Measurements from ENCODE around the gene SENP6. TPM values are rescaled to one million over a fixed set of nuclear protein-coding genes. Genes with fewer than 3 reads are reported as not detected.

SENP6 gene
- total and polyA plus RNA-seq, 2 experiments from 2014 or later = 43.1 to 50.8 TPM

- Histone ChIP-seq H3K36me3 (ENCODE audit: low read depth) (no peaks in the 10 kb centered on the region), H3K27me3 (replicated peaks; ENCODE audit: insufficient read depth) (no peaks in the 10 kb centered on the region), H3K27ac (peak overlapping the region; percentile 25; the same call in 1 of the 2 replicates), H3K4me2 (ENCODE audit: unreplicated experiment) (peak overlapping the region; percentile 48), H3K4me1 (ENCODE audit: insufficient read depth) (peaks cover 18% of the 10 kb centered on the region), H3K9me3 (ENCODE audit: low read depth) (no peaks in the 10 kb centered on the region), H3K4me3 (no peak overlapping the region), H3K9me2 (ENCODE audit: insufficient read depth) (no peaks in the 10 kb centered on the region), H3K79me2 (ENCODE audit: insufficient read depth) (peaks cover 61% of the 10 kb centered on the region), H2AFZ (no peak overlapping the region), H3K9ac (no peak overlapping the region), H4K20me1 (ENCODE audit: insufficient read depth) (no peaks in the 10 kb centered on the region), H3F3A (ENCODE audit: insufficient read depth) (peaks cover 17% of the 10 kb centered on the region)
- TF ChIP-seq EZH2phosphoT487 (IDR thresholded peaks at IDR 0.05; ENCODE audit: insufficient read depth, low read depth) (no peak), EZH2 (IDR thresholded peaks at IDR 0.05; ENCODE audit: insufficient read depth, poor library complexity, severe bottlenecking) (no peak)
- in situ Hi-C loops (cut with MboI) = no loop called here
- DNase-seq = peak; percentile 26
- 90 to 96% methylated on average over 3 of the region's 3 CpGs for WGBS, 2 experiments (ENCODE audit: low coverage in 1 of 2, low lambda C conversion rate in 2 of 2, missing lambda C conversion rate in 2 of 2)
Measured at GRCh38 chr6:75752365-75752764, 150.7 kb downstream of the SENP6 start.

DNA sequence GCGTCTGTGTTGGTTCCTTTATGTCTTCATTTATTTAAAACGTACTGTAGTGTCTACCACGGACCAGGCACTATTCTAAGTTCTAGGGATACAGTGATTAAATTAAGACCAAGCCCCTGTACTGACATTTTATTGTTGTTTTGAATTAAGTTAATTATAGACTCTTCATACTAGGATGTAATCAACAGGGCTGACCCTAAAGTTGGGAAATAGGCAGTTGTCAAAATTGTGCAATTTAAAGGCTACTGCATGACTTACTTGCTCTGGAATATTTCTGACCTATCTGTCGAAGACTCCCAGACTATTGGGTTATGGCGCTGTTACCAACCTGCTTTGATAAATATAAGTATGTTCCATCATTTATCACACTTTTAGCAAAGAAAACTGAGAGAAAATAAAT lies 154.0 kb downstream of the SENP6 start:
- Histone ChIP-seq H3K4me2 (ENCODE audit: unreplicated experiment) (no peak overlapping the region), H3K4me3 (no peak overlapping the region), H3K79me2 (ENCODE audit: insufficient read depth) (peaks cover 71% of the 10 kb centered on the region), H3F3A (ENCODE audit: insufficient read depth) (peaks cover 17% of the 10 kb centered on the region), H3K36me3 (ENCODE audit: low read depth) (no peaks in the 10 kb centered on the region), H2AFZ (no peak overlapping the region), H3K27me3 (replicated peaks; ENCODE audit: insufficient read depth) (no peaks in the 10 kb centered on the region), H3K27ac (no peak overlapping the region), H3K9ac (no peak overlapping the region), H3K9me3 (ENCODE audit: low read depth) (no peaks in the 10 kb centered on the region), H3K4me1 (ENCODE audit: insufficient read depth) (peaks cover 29% of the 10 kb centered on the region), H4K20me1 (ENCODE audit: insufficient read depth) (no peaks in the 10 kb centered on the region), H3K9me2 (ENCODE audit: insufficient read depth) (no peaks in the 10 kb centered on the region)
- peak; percentile 7 for DNase-seq
- TF ChIP-seq EZH2 (IDR thresholded peaks at IDR 0.05; ENCODE audit: insufficient read depth, poor library complexity, severe bottlenecking) (no peak), EZH2phosphoT487 (IDR thresholded peaks at IDR 0.05; ENCODE audit: insufficient read depth, low read depth) (no peak)
- WGBS, 2 experiments (ENCODE audit: low coverage in 1 of 2, low lambda C conversion rate in 2 of 2, missing lambda C conversion rate in 2 of 2) = 76 to 83% methylated on average over 5 of the region's 5 CpGs
- in situ Hi-C loops (cut with MboI) = no loop called here

DNA sequence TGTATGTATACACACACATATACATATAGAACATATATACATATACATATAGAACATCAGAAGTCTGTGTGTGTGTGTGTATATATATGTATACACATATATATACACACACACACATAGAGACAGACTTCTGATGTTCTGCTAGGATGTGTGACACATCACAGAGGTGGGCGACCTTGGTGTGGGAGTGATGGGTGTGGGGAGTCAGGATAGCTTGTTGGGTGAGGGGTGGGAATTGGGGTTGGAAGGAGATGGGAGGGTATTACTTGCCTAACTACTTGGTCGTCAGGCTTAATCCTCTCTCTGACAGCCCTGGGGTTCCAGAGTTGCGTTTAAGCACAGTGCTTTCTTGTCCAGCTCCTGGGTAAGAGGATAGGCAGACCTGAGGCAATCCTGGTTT lies 155.6 kb downstream of the SENP6 start:
- Histone ChIP-seq H3K27me3 (replicated peaks; ENCODE audit: insufficient read depth) (no peaks in the 10 kb centered on the region), H3K4me1 (ENCODE audit: insufficient read depth) (peaks cover 25% of the 10 kb centered on the region), H3K4me2 (ENCODE audit: unreplicated experiment) (no peak overlapping the region), H3K9me3 (ENCODE audit: low read depth) (no peaks in the 10 kb centered on the region), H2AFZ (no peak overlapping the region), H3K27ac (no peak overlapping the region), H3F3A (ENCODE audit: insufficient read depth) (peaks cover 13% of the 10 kb centered on the region), H3K9ac (no peak overlapping the region), H3K9me2 (ENCODE audit: insufficient read depth) (no peaks in the 10 kb centered on the region), H3K79me2 (ENCODE audit: insufficient read depth) (peaks cover 73% of the 10 kb centered on the region), H3K4me3 (no peak overlapping the region), H3K36me3 (ENCODE audit: low read depth) (no peaks in the 10 kb centered on the region), H4K20me1 (ENCODE audit: insufficient read depth) (0 out of 2 replicates have a peak, but pooled peaks cover 6% of the 10 kb centered on the region)
- TF ChIP-seq EZH2 (IDR thresholded peaks at IDR 0.05; ENCODE audit: insufficient read depth, poor library complexity, severe bottlenecking) (no peak), EZH2phosphoT487 (IDR thresholded peaks at IDR 0.05; ENCODE audit: insufficient read depth, low read depth) (no peak)
- in situ Hi-C loops (cut with MboI) = no loop called here
- 84 to 91% methylated on average over 3 of the region's 3 CpGs for whole genome bisulfite sequencing, 2 experiments (ENCODE audit: low coverage in 1 of 2, low lambda C conversion rate in 2 of 2, missing lambda C conversion rate in 2 of 2)
- no peak for DNase-seq

GRCh38 chr6:75758061-75758460 lies 156.4 kb downstream of the SENP6 start:
- Histone ChIP-seq H4K20me1 (ENCODE audit: insufficient read depth) (0 out of 2 replicates have a peak, but pooled peaks cover 6% of the 10 kb centered on the region), H3K27ac (no peak overlapping the region), H3K27me3 (replicated peaks; ENCODE audit: insufficient read depth) (no peaks in the 10 kb centered on the region), H3K9me2 (ENCODE audit: insufficient read depth) (no peaks in the 10 kb centered on the region), H2AFZ (no peak overlapping the region), H3K36me3 (ENCODE audit: low read depth) (no peaks in the 10 kb centered on the region), H3F3A (ENCODE audit: insufficient read depth) (peaks cover 5% of the 10 kb centered on the region), H3K9ac (no peak overlapping the region), H3K4me1 (ENCODE audit: insufficient read depth) (peaks cover 17% of the 10 kb centered on the region), H3K9me3 (ENCODE audit: low read depth) (no peaks in the 10 kb centered on the region), H3K4me2 (ENCODE audit: unreplicated experiment) (no peak overlapping the region), H3K4me3 (no peak overlapping the region), H3K79me2 (ENCODE audit: insufficient read depth) (peaks cover 70% of the 10 kb centered on the region)
- in situ Hi-C loops (cut with MboI) = no loop called here
- no peak for TF ChIP-seq EZH2phosphoT487 (IDR thresholded peaks at IDR 0.05; ENCODE audit: insufficient read depth, low read depth)
- TF ChIP-seq EZH2 (IDR thresholded peaks at IDR 0.05; ENCODE audit: insufficient read depth, poor library complexity, severe bottlenecking) = no peak
- 79 to 81% methylated on average over 5 of the region's 5 CpGs for WGBS, 2 experiments (ENCODE audit: low coverage in 1 of 2, low lambda C conversion rate in 2 of 2, missing lambda C conversion rate in 2 of 2)
- no peak for DNase-seq

GRCh38 chr6:75759207-75759606 lies 157.5 kb downstream of the SENP6 start:
- 0 out of 2 replicates have a peak, but pooled peaks cover 6% of the 10 kb centered on the region for H4K20me1 ChIP-seq (ENCODE audit: insufficient read depth)
- 39 to 47% methylated on average over 5 of the region's 5 CpGs for WGBS, 2 experiments (ENCODE audit: low coverage in 1 of 2, low lambda C conversion rate in 2 of 2, missing lambda C conversion rate in 2 of 2)
- in situ Hi-C loops (cut with MboI) = no loop called here
- H2AFZ ChIP-seq = peak overlapping the region; percentile 1; the same call in 1 of the 2 replicates
- DNase-seq = peak; percentile 16
- H3K27me3 ChIP-seq (replicated peaks; ENCODE audit: insufficient read depth) = no peaks in the 10 kb centered on the region
- H3K36me3 ChIP-seq (ENCODE audit: low read depth) = no peaks in the 10 kb centered on the region
- H3K4me2 ChIP-seq (ENCODE audit: unreplicated experiment) = no peak overlapping the region
- H3K79me2 ChIP-seq (ENCODE audit: insufficient read depth) = peaks cover 81% of the 10 kb centered on the region
- H3K9ac ChIP-seq = no peak overlapping the region
- H3K9me2 ChIP-seq (ENCODE audit: insufficient read depth) = no peaks in the 10 kb centered on the region
- no peak overlapping the region for H3K27ac ChIP-seq
- no peaks in the 10 kb centered on the region for H3F3A ChIP-seq (ENCODE audit: insufficient read depth)
- H3K4me3 ChIP-seq = no peak overlapping the region
- no peaks in the 10 kb centered on the region for H3K9me3 ChIP-seq (ENCODE audit: low read depth)
- peaks cover 10% of the 10 kb centered on the region; the same call in 1 of the 2 replicates for H3K4me1 ChIP-seq (ENCODE audit: insufficient read depth)
- TF ChIP-seq EZH2phosphoT487 (IDR thresholded peaks at IDR 0.05; ENCODE audit: insufficient read depth, low read depth) = no peak
- no peak for TF ChIP-seq EZH2 (IDR thresholded peaks at IDR 0.05; ENCODE audit: insufficient read depth, poor library complexity, severe bottlenecking)
